Myometrial cell (primary cell): ENCODE data around the gene METTL26. TPM values are rescaled to one million over a fixed set of nuclear protein-coding genes. Genes with fewer than 3 reads are reported as not detected.

ENCODE experiments used
- total RNA-seq: library from RNA; depleted of rRNA; stranded (reverse); fragments of >200 nt; gene quantifications from 2 replicates; pipeline ENCODE4 v1.2.3, GENCODE V29; 2015

METTL26 gene
- total RNA-seq = 103 and 185 TPM in 2 replicates

GRCh38 chr16:636206-637080 lies at the start of gene METTL26:
Gene METTL26 (minus strand): TSS chr16:636305. CDS start chr16:636290, 15 bp downstream.

GRCh38 chr16:684071-684794 lies 48.1 kb upstream of the METTL26 start, which contains the start of gene JMJD8:
Gene JMJD8 (minus strand): TSS chr16:684334. CDS start chr16:684319, 15 bp downstream.

GRCh38 chr16:679814-680624 lies 43.9 kb upstream of the METTL26 start, which contains the start of gene STUB1:
Gene STUB1 (plus strand): TSS chr16:680410. CDS start chr16:680526, 116 bp downstream.

GRCh38 chr16:674968-675883 lies 39.1 kb upstream of the METTL26 start, which contains the start of gene RHBDL1:
Gene RHBDL1 (plus strand): TSS chr16:675671. CDS start chr16:675791, 120 bp downstream.

GRCh38 chr16:667780-668518 lies 31.8 kb upstream of the METTL26 start, which contains the start of gene RHOT2:
Gene RHOT2 (plus strand): TSS chr16:668132. CDS start chr16:668200, 68 bp downstream.

GRCh38 chr16:648781-649589 lies 12.9 kb upstream of the METTL26 start, which contains the start of gene WDR90:
Gene WDR90 (plus strand): TSS chr16:649365. CDS start chr16:649417, 52 bp downstream.

GRCh38 chr16:641326-642188 lies 5.5 kb upstream of the METTL26 start, which contains the start of gene MCRIP2:
Gene MCRIP2 (plus strand): TSS chr16:641828. CDS start chr16:641992, 164 bp downstream.

GRCh38 chr16:630815-631405 lies 5.2 kb downstream of the METTL26 start, which contains the start of gene WFIKKN1:
Gene WFIKKN1 (plus strand): TSS chr16:630985. CDS start chr16:631254, 269 bp downstream.

GRCh38 chr16:589658-590187 lies 46.4 kb downstream of the METTL26 start, which contains the start of gene RAB40C:
Gene RAB40C (plus strand): TSS chr16:590066. CDS start chr16:590292, 226 bp downstream.

Other genes starting within 250 kb of the METTL26 start
- gene NME4, start 239.1 kb downstream of the METTL26 start, total RNA-seq = 116 and 121 TPM in 2 replicates
- gene DECR2, start 234.4 kb downstream of the METTL26 start, total RNA-seq = 17.9 and 18.2 TPM in 2 replicates
- 21.3 and 36.0 TPM in 2 replicates for gene RAB11FIP3, start 210.7 kb downstream of the METTL26 start, total RNA-seq
- 34.9 and 35.8 TPM in 2 replicates for gene CAPN15, start 108.6 kb downstream of the METTL26 start, total RNA-seq
- gene PRR35, start 75.9 kb downstream of the METTL26 start, total RNA-seq = not detected in 2 replicates
- 2.8 and 3.2 TPM in 2 replicates for gene NHLRC4, start 69.3 kb downstream of the METTL26 start, total RNA-seq
- 37.4 and 48.4 TPM in 2 replicates for gene PIGQ, start 66.3 kb downstream of the METTL26 start, total RNA-seq
- gene RAB40C, start 46.2 kb downstream of the METTL26 start, total RNA-seq = 19.0 TPM in 2 replicates
- gene WFIKKN1, start 5.3 kb downstream of the METTL26 start, total RNA-seq = 0.86 TPM in 1 of 2 replicates, not detected in the other
- gene MCRIP2, start 5.5 kb upstream of the METTL26 start, total RNA-seq = 25.0 and 28.8 TPM in 2 replicates
- gene WDR90, start 13.1 kb upstream of the METTL26 start, total RNA-seq = 17.6 and 19.3 TPM in 2 replicates
- gene RHOT2, start 31.8 kb upstream of the METTL26 start, total RNA-seq = 47.0 and 48.7 TPM in 2 replicates
- gene RHBDL1, start 39.4 kb upstream of the METTL26 start, total RNA-seq = 0.58 and 2.7 TPM in 2 replicates
- 263 and 336 TPM in 2 replicates for gene STUB1, start 44.1 kb upstream of the METTL26 start, total RNA-seq
- 71.1 and 94.3 TPM in 2 replicates for gene JMJD8, start 48.0 kb upstream of the METTL26 start, total RNA-seq
- gene WDR24, start 54.1 kb upstream of the METTL26 start, total RNA-seq = 9.5 and 12.8 TPM in 2 replicates
- 0.53 and 1.2 TPM in 2 replicates for gene FBXL16, start 69.5 kb upstream of the METTL26 start, total RNA-seq
- gene METRN, start 78.8 kb upstream of the METTL26 start, total RNA-seq = 83.3 and 122 TPM in 2 replicates
- gene ANTKMT, start 84.8 kb upstream of the METTL26 start, total RNA-seq = 32.1 and 40.9 TPM in 2 replicates
- gene CCDC78, start 90.1 kb upstream of the METTL26 start, total RNA-seq = 0.29 and 0.71 TPM in 2 replicates
- 13.5 and 15.2 TPM in 2 replicates for gene HAGHL, start 90.8 kb upstream of the METTL26 start, total RNA-seq
- gene CIAO3, start 104.7 kb upstream of the METTL26 start, total RNA-seq = 31.7 and 32.4 TPM in 2 replicates
- 0.53 and 0.86 TPM in 2 replicates for gene MSLN, start 124.4 kb upstream of the METTL26 start, total RNA-seq
- gene RPUSD1, start 152.1 kb upstream of the METTL26 start, total RNA-seq = 25.7 and 38.1 TPM in 2 replicates
- 14.4 and 17.4 TPM in 2 replicates for gene CHTF18, start 152.3 kb upstream of the METTL26 start, total RNA-seq
- gene GNG13, start 164.4 kb upstream of the METTL26 start, total RNA-seq = not detected in 2 replicates